Measurements from ENCODE around the gene GRIP1. TPM values are rescaled to one million over a fixed set of nuclear protein-coding genes. Genes with fewer than 3 reads are reported as not detected.

GRIP1 gene
- total RNA-seq, 2 experiments from 2014 or later: 0.85 to 1.6 TPM

GRCh38 chr12:66599816-66600215 is 79.1 kb downstream of the GRIP1 start:
- CTCF ChIA-PET: no interaction called here
- Mint-ChIP-seq H3K4me1 (no peaks in the 10 kb centered on the region), H3K27ac (no peak overlapping the region), H3K4me3 (no peak overlapping the region), H3K36me3 (ENCODE audit: low read depth) (no peaks in the 10 kb centered on the region), H3K9me3 (no peaks in the 10 kb centered on the region), H3K27me3 (peaks cover 3% of the 10 kb centered on the region)
- no peak for DNase-seq
- POLR2A ChIA-PET: no interaction called here

- CTCF ChIA-PET: no interaction called here
- no peak for DNase-seq
- Mint-ChIP-seq H3K4me1 (no peaks in the 10 kb centered on the region), H3K36me3 (ENCODE audit: low read depth) (no peaks in the 10 kb centered on the region), H3K9me3 (no peaks in the 10 kb centered on the region), H3K27ac (no peak overlapping the region), H3K27me3 (peaks cover 3% of the 10 kb centered on the region), H3K4me3 (no peak overlapping the region)
- POLR2A ChIA-PET: no interaction called here
Observed at GRCh38 chr12:66598608-66599007, 80.3 kb downstream of the GRIP1 start.

- CTCF ChIA-PET: no interaction called here
Observed at GRCh38 chr12:66598079-66598478, 80.8 kb downstream of the GRIP1 start.

GRCh38 chr12:66596199-66596598 is 82.7 kb downstream of the GRIP1 start:
- H3K4me3 Mint-ChIP-seq: no peak overlapping the region
- H3K36me3 Mint-ChIP-seq (ENCODE audit: low read depth): no peaks in the 10 kb centered on the region
- peaks cover 3% of the 10 kb centered on the region for H3K27me3 Mint-ChIP-seq
- CTCF ChIA-PET: interaction anchor here (1.1 kb wide), 1 partner anchor 12 kb away, joined by 5 read pairs; no protein-coding TSS in a partner anchor
- H3K9me3 Mint-ChIP-seq: no peaks in the 10 kb centered on the region
- H3K4me1 Mint-ChIP-seq: no peaks in the 10 kb centered on the region
- no peak overlapping the region for H3K27ac Mint-ChIP-seq
- no peak for DNase-seq
- POLR2A ChIA-PET: no interaction called here

More at GRCh38 chr12:66598079-66598478, 80.8 kb downstream of the GRIP1 start:
- POLR2A ChIA-PET: no interaction called here
- no peak overlapping the region for H3K27ac Mint-ChIP-seq
- H3K4me1 Mint-ChIP-seq: no peaks in the 10 kb centered on the region
- no peak overlapping the region for H3K4me3 Mint-ChIP-seq
- DNase-seq: no peak
- peaks cover 3% of the 10 kb centered on the region for H3K27me3 Mint-ChIP-seq
- no peaks in the 10 kb centered on the region for H3K36me3 Mint-ChIP-seq (ENCODE audit: low read depth)
- H3K9me3 Mint-ChIP-seq: no peaks in the 10 kb centered on the region

- ChIA-PET CTCF (interaction anchor here (0.9 to 1.2 kb wide), 2 partner anchors 26 to 249 kb away, joined by 3 read pairs; no protein-coding TSS in a partner anchor), POLR2A (no interaction called here)
- no peaks in the 10 kb centered on the region for H3K9me3 Mint-ChIP-seq
- H3K27me3 Mint-ChIP-seq: no peaks in the 10 kb centered on the region
- no peaks in the 10 kb centered on the region for H3K36me3 Mint-ChIP-seq (ENCODE audit: low read depth)
- no peak overlapping the region for H3K4me3 Mint-ChIP-seq
- DNase-seq: no peak
- H3K4me1 Mint-ChIP-seq: no peaks in the 10 kb centered on the region
- no peak overlapping the region for H3K27ac Mint-ChIP-seq
Observed at GRCh38 chr12:66594688-66595087, 84.2 kb downstream of the GRIP1 start.

GRCh38 chr12:66590275-66590985 is 88.4 kb downstream of the GRIP1 start:
- Mint-ChIP-seq H3K27ac (no peak overlapping the region), H3K36me3 (ENCODE audit: low read depth) (no peaks in the 10 kb centered on the region), H3K9me3 (no peaks in the 10 kb centered on the region), H3K4me1 (no peaks in the 10 kb centered on the region), H3K4me3 (no peak overlapping the region), H3K27me3 (no peaks in the 10 kb centered on the region)
- DNase-seq: no peak
- ChIA-PET CTCF (no interaction called here), POLR2A (no interaction called here)

- CTCF ChIA-PET: interaction anchor here (0.7 kb wide), 1 partner anchor 21 kb away, joined by 3 read pairs; no protein-coding TSS in a partner anchor
- POLR2A ChIA-PET: no interaction called here
Observed at GRCh38 chr12:66589095-66589494, 89.8 kb downstream of the GRIP1 start.

GRCh38 chr12:66587912-66588311 is 91.0 kb downstream of the GRIP1 start:
- no peaks in the 10 kb centered on the region for H3K27me3 Mint-ChIP-seq
- no peak for DNase-seq
- no peaks in the 10 kb centered on the region for H3K36me3 Mint-ChIP-seq (ENCODE audit: low read depth)
- no peaks in the 10 kb centered on the region for H3K9me3 Mint-ChIP-seq
- ChIA-PET CTCF (no interaction called here), POLR2A (no interaction called here)
- no peak overlapping the region for H3K27ac Mint-ChIP-seq
- H3K4me1 Mint-ChIP-seq: no peaks in the 10 kb centered on the region
- H3K4me3 Mint-ChIP-seq: no peak overlapping the region

More at GRCh38 chr12:66589095-66589494, 89.8 kb downstream of the GRIP1 start:
- Mint-ChIP-seq H3K27me3 (no peaks in the 10 kb centered on the region), H3K9me3 (no peaks in the 10 kb centered on the region), H3K27ac (no peak overlapping the region), H3K4me3 (no peak overlapping the region), H3K4me1 (no peaks in the 10 kb centered on the region), H3K36me3 (ENCODE audit: low read depth) (no peaks in the 10 kb centered on the region)
- no peak for DNase-seq

- H3K4me3 Mint-ChIP-seq: no peak overlapping the region
- no peak for DNase-seq
- H3K4me1 Mint-ChIP-seq: no peaks in the 10 kb centered on the region
- POLR2A ChIA-PET: no interaction called here
- H3K36me3 Mint-ChIP-seq (ENCODE audit: low read depth): no peaks in the 10 kb centered on the region
- CTCF ChIA-PET: no interaction called here
- no peaks in the 10 kb centered on the region for H3K9me3 Mint-ChIP-seq
- H3K27ac Mint-ChIP-seq: no peak overlapping the region
- no peaks in the 10 kb centered on the region for H3K27me3 Mint-ChIP-seq
Observed at GRCh38 chr12:66584673-66585072, 94.2 kb downstream of the GRIP1 start.

- no peak for DNase-seq
- Mint-ChIP-seq H3K27me3 (no peaks in the 10 kb centered on the region), H3K27ac (no peak overlapping the region), H3K4me3 (no peak overlapping the region), H3K9me3 (peaks cover 3% of the 10 kb centered on the region), H3K36me3 (ENCODE audit: low read depth) (no peaks in the 10 kb centered on the region), H3K4me1 (no peaks in the 10 kb centered on the region)
- POLR2A ChIA-PET: no interaction called here
- CTCF ChIA-PET: interaction anchor here (0.8 kb wide), 1 partner anchor 20 kb away, joined by 3 read pairs; no protein-coding TSS in a partner anchor
Observed at GRCh38 chr12:66573605-66574004, 105.3 kb downstream of the GRIP1 start.

- ChIA-PET CTCF (no interaction called here), POLR2A (no interaction called here)
- no peaks in the 10 kb centered on the region for H3K36me3 Mint-ChIP-seq (ENCODE audit: low read depth)
- H3K27me3 Mint-ChIP-seq: no peaks in the 10 kb centered on the region
- no peak overlapping the region for H3K4me3 Mint-ChIP-seq
- no peak overlapping the region for H3K27ac Mint-ChIP-seq
- H3K9me3 Mint-ChIP-seq: peaks cover 6% of the 10 kb centered on the region
- DNase-seq: no peak
- H3K4me1 Mint-ChIP-seq: no peaks in the 10 kb centered on the region
Observed at GRCh38 chr12:66572845-66573244, 106.0 kb downstream of the GRIP1 start.

GRCh38 chr12:66571361-66571915 is 107.4 kb downstream of the GRIP1 start:
- Mint-ChIP-seq H3K27ac (no peak overlapping the region), H3K27me3 (no peaks in the 10 kb centered on the region), H3K9me3 (peaks cover 5% of the 10 kb centered on the region), H3K4me3 (no peak overlapping the region), H3K36me3 (ENCODE audit: low read depth) (no peaks in the 10 kb centered on the region), H3K4me1 (no peaks in the 10 kb centered on the region)
- ChIA-PET CTCF (no interaction called here), POLR2A (no interaction called here)
- no peak for DNase-seq

GRCh38 chr12:66563220-66563619 is 115.7 kb downstream of the GRIP1 start:
- no peak overlapping the region for H3K4me3 Mint-ChIP-seq
- H3K4me1 Mint-ChIP-seq: no peaks in the 10 kb centered on the region
- H3K36me3 Mint-ChIP-seq (ENCODE audit: low read depth): no peaks in the 10 kb centered on the region
- POLR2A ChIA-PET: no interaction called here
- CTCF ChIA-PET: no interaction called here
- no peak for DNase-seq
- peaks cover 11% of the 10 kb centered on the region for H3K9me3 Mint-ChIP-seq
- no peak overlapping the region for H3K27ac Mint-ChIP-seq
- H3K27me3 Mint-ChIP-seq: no peaks in the 10 kb centered on the region

- peaks cover 4% of the 10 kb centered on the region for H3K9me3 Mint-ChIP-seq
- CTCF ChIA-PET: no interaction called here
Observed at GRCh38 chr12:66555113-66555512, 123.8 kb downstream of the GRIP1 start.

More at GRCh38 chr12:66555113-66555512, 123.8 kb downstream of the GRIP1 start:
- POLR2A ChIA-PET: no interaction called here
- Mint-ChIP-seq H3K4me1 (no peaks in the 10 kb centered on the region), H3K27ac (no peak overlapping the region), H3K36me3 (ENCODE audit: low read depth) (no peaks in the 10 kb centered on the region), H3K27me3 (no peaks in the 10 kb centered on the region), H3K4me3 (no peak overlapping the region)
- no peak for DNase-seq
